ENCODE results near the gene GSG1L.

The GSG1L gene

GRCh38 chr16:27806388-27806787 is 257.1 kb downstream of the GSG1L start:
- DNase-seq, result no peak

- DNase-seq, result no peak
These were observed 257.6 kb downstream of the GSG1L start for GRCh38 chr16:27805828-27806351.

GRCh38 chr16:27803775-27804549 is 259.6 kb downstream of the GSG1L start:
- no peak for DNase-seq

- DNase-seq, result no peak
These were observed 260.7 kb downstream of the GSG1L start for GRCh38 chr16:27802664-27803439.

- DNase-seq, result no peak
These were observed 262.1 kb downstream of the GSG1L start for GRCh38 chr16:27801289-27801945.

GRCh38 chr16:27800817-27801216 is 262.7 kb downstream of the GSG1L start:
- no peak for DNase-seq

GRCh38 chr16:27799896-27800295 is 263.6 kb downstream of the GSG1L start:
- DNase-seq, result peak in 1 of 2 experiments; percentile 15

- no peak for DNase-seq
These were observed 265.3 kb downstream of the GSG1L start for GRCh38 chr16:27798241-27798640.

- no peak for DNase-seq
These were observed 267.4 kb downstream of the GSG1L start for GRCh38 chr16:27795992-27796614.

GRCh38 chr16:27793249-27793622 is 270.3 kb downstream of the GSG1L start:
- DNase-seq, result no peak

- DNase-seq, result no peak
These were observed 270.8 kb downstream of the GSG1L start for GRCh38 chr16:27792486-27793248.

GRCh38 chr16:27791404-27791719 is 272.2 kb downstream of the GSG1L start:
- no peak for DNase-seq

- no peak for DNase-seq
These were observed 272.7 kb downstream of the GSG1L start for GRCh38 chr16:27790546-27791403.

GRCh38 chr16:27789595-27790241 is 273.8 kb downstream of the GSG1L start:
- DNase-seq, result no peak

- DNase-seq, result no peak
These were observed 274.4 kb downstream of the GSG1L start for GRCh38 chr16:27789150-27789549.

GRCh38 chr16:27787665-27788064 is 275.8 kb downstream of the GSG1L start:
- no peak for DNase-seq

GRCh38 chr16:27786923-27787625 is 276.4 kb downstream of the GSG1L start:
- DNase-seq, result no peak

GRCh38 chr16:27786221-27786922 is 277.1 kb downstream of the GSG1L start:
- no peak for DNase-seq

GRCh38 chr16:27785307-27785678 is 278.2 kb downstream of the GSG1L start:
- no peak for DNase-seq

Data from NCI-H446 (cell line).